SHP77 treated with DMSO at 0.1 percent for 48 hours (cell line): ENCODE data around the gene THSD7B.

Source experiments
- DNase-seq: peaks from one replicate; lab custom pipeline; 2025; lab: John Stamatoyannopoulos, UW

Gene THSD7B

DNA sequence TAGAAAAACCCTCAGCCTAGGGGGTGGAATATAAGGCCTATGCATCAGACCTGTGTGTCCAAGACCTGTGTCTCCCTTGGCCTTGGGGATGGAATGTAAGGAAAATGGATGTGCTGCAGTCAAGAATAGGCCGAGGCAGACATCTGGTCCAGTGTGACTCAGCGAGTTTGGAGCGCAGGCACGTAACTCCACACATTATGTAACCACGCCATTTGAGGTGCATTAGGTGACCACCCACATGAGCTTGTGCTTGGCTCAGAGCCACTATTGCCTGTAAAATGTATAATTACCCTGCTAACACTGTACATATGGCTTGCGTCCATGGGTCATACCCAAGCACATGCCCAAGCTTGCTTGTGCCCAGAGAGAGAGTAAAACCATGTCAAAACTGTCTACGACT is 618.0 kb downstream of the THSD7B start:
- no peak for DNase-seq

DNA sequence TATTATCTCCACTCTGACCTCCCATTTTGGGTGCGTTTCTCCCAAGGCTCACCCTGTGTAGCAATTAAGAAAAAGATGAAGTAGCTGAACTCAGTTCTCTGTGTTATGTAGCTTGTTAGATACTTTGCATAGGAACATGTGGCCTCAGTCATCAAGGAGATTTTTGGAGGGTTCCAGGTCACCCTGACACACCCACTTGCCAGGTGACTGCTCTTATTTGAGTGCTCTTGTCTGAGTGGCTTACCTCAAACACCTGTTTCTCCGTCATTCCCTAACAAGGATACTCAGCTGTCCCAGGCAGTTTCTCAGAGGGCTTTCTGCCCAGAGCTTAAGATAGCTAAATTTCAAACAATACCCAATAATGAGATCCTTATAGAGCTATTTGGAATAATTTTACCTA is 621.7 kb downstream of the THSD7B start:
- DNase-seq, result no peak

DNA sequence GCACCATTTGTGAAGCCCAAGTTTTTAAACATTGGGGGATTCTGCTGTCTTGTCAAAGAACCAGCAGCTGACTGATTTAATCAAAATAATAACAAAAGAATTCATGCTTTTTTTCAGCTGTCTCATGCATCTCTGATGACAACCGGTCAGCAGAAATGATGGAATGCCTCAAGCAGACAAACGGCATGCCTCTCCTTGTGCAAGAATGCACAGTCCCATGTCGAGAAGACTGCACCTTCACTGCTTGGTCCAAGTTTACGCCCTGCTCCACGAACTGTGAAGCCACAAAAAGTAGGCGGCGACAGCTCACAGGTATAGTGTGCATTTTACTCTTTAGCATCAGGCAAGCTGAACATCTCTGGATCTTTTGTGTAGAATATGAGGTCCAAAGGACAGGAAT is 640.2 kb downstream of the THSD7B start:
- no peak for DNase-seq

DNA sequence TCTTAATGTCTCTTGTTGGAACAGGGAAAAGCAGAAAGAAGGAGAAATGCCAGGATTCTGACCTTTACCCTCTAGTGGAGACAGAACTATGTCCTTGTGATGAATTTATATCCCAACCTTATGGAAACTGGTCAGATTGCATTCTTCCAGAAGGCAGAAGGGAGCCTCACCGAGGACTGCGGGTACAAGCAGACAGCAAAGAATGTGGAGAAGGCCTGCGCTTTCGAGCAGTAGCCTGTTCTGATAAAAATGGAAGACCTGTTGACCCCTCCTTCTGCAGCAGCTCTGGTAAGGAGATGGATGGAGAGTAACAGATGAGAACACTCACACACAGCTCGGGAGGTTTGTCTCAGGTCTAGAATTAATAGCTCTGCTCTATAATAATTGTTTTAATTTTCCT is 646.2 kb downstream of the THSD7B start:
- no peak for DNase-seq

DNA sequence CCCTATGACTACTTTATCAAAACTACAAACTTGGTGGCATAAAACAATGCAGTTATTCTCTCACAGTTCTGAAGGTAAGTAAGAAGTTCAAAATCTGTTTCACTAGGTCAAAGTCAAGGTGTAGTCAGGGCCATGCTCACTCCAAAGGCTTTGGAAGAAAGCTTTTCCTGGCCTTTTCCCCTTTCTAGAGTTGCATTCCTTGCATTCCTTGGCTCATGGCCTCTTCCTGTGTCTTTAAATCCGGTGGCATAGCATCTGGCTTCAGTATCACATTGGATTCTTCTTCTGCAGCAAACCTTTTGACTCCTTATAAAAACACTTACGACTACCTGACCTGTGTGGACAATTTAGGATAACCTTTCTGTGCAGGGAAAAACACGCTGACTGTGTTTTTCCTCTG is 655.4 kb downstream of the THSD7B start:
- no peak for DNase-seq

DNA sequence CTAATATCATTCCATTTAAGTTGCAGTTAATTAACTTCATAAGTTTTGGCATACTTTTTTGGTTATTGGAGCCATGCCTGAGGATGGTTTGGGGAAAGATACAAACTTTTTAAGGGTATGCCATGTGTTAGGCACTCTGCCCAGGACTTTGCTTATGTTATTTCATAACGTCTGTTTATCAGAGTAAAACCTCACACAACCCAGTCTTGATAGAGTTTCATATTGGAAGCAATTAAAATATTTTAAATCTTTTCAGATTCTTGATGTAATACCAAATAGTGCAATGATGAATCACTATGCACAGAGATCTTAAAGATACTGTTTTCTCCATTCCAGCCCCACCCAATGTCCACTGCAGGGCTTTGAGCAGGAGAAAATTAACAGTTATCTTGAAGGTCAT is 669.8 kb downstream of the THSD7B start:
- no peak for DNase-seq

DNA sequence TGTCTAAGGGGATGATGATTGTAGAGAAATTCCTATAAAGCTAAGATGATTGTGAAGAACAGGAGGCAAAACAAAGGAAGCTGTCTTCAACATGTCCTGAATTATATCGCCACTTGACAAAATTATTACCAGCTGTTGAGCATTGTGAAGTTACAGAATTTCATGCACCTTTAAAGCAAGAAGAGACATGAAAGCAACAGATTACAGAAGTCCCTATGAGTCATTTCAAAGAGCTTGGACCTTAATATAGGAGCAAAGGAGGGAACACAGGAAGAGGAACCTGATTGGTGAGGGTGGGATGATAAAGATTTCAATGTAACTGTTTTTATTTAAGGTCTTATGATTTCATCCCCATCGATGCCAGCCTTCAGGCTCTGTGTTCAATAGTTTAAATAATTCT is 672.0 kb downstream of the THSD7B start:
- no peak for DNase-seq

DNA sequence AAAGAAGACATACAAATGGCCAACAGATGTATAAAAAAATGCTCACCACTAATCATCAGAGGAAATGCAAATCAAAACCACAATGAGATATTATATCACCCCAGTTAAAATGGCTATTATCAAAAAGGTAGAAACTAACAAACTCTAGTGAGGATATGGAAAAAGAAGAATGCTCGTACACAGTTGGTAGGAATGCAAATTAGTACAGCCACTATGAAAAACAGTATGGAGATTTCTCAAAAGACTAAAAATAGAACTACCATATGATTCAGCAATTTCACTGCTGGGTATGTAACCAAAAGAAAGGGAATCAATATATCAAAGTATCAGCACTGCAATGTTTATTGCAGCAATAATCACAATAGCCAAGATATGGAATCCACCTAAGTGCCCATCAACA is 679.6 kb downstream of the THSD7B start:
- no peak for DNase-seq

DNA sequence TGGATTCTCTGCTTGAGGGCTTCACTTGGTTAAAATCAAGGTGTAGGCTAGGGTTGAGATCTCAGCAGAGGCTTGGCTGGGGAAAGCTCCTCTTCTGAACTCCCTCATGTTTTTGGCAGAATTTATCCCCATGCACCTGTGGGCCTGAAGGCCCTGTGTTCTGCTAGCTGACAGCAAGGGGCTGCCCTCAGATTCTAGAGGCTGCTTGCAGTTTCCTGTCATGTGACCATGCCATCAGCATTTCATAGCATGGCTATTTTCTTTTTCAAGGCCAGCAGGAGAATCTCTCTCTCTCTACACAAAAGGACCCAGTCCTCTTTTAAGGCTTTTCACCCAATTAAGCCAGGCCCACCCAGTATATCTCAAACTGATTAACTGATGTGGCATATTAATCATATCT is 684.1 kb downstream of the THSD7B start:
- no peak for DNase-seq

DNA sequence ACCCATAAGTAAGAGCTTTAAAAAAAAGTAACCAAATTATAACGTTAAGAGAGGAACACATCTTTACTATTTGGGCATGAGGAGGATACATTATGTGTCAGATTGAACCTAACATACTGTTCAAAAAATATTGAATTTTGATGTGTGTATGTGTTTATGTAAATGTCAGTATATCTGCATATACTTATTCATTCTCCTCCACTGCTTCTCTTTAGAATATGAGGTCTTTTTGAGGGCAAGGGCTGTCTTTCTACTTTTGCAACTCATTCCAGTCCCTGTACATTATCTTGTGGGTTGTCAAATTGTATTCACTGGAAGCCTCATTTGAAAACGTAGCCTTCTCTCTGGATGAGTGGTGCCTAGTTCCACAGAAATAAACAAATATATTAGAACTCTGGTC is 689.5 kb downstream of the THSD7B start:
- DNase-seq, result no peak

DNA sequence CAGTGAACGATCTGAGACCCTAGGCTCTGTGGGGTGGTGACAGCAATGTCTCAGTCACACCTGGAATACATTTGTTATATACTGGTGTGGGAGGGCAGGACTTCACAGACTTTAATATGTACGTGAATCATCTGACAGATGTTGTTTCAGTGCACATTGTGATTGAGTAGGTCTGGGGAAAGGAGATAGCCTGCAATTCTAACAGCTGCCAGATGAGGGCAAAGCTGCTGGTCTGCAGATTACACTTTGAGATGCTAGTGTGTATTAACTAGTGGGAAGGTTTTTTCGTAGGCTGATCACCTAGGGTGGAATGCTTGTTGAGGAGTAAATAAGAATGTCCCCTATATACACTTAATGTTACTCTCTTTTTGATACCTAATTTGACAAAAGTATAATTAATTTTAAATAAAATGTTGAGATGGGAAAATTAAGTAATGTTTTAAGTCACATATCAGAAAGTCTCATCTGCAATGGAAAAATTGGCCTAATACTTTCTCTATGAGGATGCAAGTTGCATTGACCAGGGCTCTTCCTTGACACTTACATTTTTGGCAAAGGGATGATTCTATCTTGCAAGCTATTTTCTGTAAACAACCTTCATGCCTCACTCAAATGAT is 702.0 kb downstream of the THSD7B start:
- no peak for DNase-seq

DNA sequence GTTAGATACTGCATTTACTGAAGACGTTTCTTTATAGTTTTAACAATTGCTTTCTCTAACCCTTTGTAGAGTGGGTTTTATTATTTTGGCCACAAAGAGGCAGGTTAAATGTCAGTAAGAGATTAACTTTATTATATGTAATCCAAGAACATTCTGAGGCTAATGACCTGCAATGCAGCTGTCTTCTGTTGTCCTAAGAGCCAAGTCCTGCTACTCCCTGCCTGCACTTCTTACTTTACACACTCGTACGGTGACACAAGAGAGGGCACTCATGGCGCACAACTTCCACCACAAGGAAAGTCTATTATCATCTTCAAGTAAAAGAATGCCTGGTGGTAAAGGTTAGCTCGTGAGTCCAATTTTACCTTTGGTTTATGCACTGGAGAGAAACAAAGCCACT is 727.9 kb downstream of the THSD7B start:
- no peak for DNase-seq

DNA sequence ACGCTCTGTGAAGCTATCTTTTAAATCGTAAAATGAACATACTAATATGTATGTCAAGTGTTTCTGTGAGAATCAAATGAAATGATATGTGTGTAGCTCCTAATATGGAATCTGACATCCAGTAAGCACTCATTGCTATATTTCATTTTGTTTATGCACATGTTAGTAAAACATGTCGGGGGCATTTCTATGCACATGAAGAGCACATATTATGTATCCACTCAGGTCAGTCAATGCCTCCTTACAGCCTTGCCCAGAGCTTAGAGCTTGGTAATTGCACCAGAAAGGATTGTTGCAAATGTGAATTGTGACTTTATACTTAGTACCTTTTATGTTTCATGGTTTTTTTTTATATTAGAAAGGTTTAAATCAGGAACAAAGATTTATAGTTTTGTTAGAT is 735.3 kb downstream of the THSD7B start:
- no peak for DNase-seq

DNA sequence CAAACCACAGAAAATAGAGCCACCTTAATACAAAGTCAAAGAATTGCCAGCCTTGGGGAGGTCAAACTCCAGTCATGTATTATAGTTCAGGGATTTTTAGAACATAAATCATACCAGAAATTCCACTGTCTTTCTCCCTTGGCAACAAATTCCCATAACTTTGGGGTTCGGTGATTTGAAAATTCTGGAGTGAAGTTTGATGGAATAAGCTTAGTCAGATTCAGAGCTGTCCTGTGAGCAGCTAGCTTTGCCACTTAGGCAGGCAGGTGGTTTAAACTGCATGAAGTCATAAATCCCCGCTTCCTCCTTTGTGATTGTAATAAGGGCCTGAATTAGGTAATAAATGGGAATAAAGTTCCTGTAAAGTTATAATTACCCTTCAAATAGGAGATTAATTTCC is 741.9 kb downstream of the THSD7B start:
- no peak for DNase-seq

DNA sequence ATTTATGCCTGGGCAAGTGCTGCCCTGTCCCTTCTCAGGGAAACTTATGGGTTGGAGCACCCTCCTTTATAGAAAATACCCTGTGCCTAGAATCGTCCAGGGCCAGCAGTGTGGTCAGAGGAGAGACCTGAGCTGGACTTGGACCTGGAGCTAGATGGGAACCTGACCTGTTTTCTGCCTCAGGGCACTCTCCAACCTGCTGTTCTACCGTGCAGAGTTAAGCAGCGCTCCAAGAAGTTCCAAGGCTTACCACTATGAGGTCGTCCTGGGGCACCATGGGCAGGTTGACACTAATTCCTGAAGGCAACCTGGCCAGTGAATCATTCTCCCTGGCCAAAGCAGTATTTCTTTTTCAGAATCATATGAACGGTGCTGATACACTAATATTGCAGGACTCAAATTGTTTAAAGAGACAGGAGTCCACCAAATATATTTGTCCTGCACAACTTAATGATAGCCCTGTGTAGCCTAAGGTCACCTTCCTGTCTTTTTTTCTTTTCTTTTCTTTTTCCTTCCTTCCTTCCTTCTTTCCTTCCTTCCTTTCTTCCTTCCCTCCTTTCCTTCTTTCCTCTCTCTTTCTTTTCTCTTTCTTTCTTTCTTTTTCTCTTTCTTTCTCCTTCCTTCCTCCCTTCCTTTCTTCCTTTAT is 743.5 kb downstream of the THSD7B start:
- no peak for DNase-seq

DNA sequence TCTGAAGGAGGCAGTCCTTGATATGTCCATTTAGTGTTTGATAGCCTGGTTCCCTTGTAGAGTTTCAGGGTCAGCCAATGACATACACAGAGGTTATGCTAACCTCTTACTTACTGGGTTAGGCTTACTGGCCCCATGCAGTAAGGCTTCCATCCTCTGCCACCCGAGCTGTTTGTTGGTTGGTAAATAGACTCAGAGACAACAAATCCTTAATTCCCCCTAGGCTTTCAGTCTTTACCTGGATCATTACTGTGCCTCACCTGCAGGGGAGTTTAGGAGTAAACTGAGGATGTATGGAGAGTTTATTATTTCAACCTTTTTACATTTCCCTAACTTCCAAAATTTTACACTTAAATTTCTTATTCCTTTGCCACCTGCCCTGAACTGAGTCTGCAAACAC is 746.2 kb downstream of the THSD7B start:
- no peak for DNase-seq

DNA sequence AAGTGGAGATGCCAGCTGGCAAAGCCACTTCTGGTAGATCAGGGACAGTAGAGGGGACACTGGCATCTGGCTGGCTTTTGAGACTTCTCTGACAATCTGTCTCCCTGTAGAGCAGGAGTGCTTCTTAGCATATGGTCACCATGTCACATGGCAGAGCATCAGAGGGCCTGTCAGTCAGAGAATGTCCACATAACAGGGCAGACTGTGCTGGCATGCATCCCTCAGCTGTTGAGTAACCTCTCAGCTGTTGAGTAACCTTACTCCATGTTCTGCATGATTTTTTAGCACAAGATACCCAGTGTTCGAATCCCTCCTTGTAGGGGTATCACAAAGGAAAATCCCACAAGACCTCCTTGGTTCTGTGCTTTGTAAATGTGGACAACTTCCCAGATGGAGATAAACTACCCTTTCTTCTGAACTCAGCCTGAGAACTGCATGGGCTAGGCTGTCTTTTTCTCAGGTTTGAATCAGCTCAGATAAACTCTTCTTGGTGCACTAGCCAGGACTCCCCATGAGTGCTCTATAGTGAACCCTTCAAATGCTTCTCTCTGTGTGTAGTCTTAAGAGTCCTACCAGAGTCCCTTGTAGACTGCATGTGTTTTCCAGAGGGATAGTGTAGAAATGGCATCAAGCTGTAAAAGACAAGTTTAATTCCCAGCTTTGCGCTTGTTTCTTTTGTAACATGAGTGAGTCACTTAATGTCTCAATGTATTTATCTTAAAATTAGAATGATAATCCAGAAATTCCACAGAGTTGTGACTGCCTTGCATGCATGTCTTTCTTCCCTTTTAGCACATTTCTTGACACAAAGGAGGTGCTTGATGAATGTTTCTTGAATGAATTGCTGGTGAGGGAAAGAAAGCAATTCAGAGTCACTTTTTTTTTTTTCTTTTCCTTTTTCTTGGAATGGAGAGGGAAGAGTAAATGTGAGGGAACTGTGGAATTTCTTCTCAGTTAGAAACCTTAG is 756.6 kb downstream of the THSD7B start:
- DNase-seq, result no peak

DNA sequence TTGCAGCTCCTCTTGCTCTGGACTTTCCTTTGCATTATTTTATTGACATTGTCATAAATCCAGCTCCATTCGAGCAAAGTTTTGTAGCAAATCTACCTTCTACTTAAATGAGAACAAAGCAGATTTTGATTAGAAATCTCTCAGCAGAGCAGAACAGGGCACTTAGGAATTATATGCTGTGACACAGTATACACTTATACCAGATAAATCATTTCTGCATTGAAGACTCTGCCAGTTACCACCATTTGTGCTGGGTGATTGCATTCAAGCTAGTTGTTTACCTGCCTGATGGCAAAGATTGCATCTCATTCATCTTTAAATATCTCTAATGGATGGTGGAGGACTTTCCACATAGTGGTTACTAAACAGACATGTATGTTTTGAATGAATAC is 757.3 kb downstream of the THSD7B start:
- DNase-seq, result no peak

DNA sequence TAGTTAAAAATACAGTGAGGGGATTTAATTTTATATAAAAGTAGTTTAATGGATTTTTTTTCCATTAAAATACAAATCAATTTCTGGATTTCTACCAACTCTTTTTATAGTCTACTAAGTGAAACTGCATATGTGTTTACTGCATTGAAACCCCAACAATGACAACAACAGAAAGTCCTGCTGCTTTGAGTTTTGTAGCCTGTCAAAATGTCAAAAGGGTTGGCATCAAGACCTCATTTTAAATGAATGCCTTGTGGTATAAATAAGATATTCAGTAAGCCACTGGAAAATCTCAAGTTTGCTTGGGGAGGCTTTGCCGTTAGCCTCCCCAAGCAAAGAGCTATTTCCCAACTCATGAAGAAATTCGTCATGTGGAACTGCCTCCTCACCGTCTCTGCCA is 758.6 kb downstream of the THSD7B start:
- DNase-seq, result no peak

DNA sequence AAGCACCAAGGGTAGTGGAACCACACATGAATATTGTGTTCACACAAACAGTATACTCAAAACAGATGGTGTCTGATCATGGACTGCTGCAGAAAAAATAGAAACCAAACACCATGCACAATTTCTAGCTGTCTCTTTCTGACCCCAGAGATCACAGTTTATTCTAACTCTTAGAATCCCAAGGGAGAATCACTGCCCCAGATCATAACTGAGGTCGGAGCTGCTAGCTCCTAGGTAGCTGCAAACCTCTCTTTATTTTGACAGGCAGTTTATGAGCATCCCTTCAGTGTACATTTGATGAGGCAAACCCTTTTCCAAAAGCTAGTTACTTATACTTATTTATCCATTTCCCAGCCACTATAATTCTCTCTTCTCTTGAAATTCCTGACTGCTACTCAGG is 759.8 kb downstream of the THSD7B start:
- DNase-seq, result no peak

DNA sequence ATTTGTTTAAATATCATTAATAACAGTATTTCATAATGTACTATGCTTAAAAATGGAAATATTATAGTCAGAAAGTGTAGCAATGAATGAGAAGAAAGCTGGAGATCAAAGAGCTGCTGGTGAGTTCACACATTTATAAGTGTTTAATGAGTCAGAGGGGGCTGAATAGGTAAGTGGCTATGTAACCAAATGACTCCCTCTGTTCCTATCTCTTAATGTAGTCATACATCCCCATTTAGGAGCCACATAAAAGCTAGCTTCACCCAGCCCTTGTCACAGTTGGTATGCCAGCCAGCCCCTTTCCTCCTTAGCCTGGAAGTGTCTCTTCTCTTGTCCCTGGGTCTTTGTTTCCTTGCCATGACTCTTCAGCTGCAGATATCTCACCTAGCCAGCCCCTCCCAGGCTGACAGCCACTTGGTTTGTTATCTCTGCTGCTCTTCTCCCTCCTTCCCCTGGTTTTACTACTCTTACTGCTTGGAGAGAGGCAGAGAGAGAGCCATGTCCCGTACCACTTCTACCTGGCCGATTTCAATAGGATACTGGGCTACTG is 760.4 kb downstream of the THSD7B start:
- no peak for DNase-seq

DNA sequence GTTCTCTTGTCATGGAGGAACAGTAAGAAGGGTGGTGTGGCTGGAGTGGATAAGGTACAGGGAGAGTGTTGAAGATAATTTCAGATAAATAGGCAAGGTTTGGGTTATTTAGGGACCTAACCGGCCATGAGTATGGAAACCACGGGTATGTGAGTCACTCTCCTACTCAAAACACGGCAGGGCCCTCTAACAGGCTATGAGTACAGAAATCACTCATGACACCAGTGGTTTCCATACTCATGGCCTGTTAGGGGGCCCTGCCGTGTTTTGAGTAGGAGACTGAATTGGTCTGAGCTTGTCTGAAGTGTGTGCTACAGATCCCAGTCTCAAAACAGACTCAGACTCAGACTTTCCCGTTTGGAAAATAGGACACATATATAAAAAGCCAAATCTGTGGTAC is 770.6 kb downstream of the THSD7B start:
- DNase-seq, result no peak

DNA sequence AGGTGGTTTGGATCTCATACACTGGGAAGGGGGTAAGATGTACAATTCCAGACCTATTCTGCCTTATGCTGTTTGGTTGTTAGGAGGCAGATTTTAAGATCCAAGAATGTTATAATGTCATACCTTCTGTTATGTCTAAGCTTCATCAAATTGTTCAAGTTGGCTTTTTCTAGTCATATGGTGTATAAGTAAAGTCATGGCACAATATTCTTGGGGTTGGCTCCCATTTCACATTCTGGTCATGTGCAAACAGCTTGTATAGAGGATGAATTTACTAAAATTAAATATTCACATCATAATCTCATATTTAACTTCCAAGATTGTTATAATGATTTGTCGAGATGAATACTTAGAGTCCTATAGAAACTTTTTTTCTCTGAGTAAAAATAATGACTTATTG is 774.0 kb downstream of the THSD7B start:
- DNase-seq, result no peak
